Measurements from ENCODE around the gene ZNF716.

ZNF716 gene

DNA sequence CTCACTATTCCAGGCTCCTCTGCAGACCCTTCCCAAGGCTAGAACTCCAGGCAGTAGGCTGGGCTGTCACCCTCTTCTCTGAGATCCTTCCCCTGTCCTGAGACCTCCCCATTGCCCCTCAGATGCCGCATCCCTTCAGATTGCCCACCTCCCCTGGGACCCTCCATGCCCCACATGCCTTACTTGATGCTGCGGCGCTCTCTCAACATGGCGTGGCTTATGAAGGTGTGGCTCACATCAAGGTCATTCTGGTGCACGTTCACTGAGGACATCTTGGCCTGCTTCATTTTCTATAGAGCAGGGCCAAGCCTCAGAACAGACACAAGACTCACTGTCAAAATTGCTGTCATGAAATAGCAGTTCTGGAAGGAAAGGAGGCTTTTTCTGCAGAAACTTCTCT lies 34.7 kb upstream of the ZNF716 start:
- H3K4me1 ChIP-seq (ENCODE audit: control insufficient read depth, insufficient read depth, low read length): no peaks in the 10 kb centered on the region
- no peaks in the 10 kb centered on the region for H3K27me3 ChIP-seq (ENCODE audit: control insufficient read depth, insufficient read depth, low read length)
- H3K27ac ChIP-seq (ENCODE audit: low read depth, low read length): no peak overlapping the region
- no peak overlapping the region for H3K9ac ChIP-seq (ENCODE audit: low read length)
- no peaks in the 10 kb centered on the region for H3K36me3 ChIP-seq (ENCODE audit: control insufficient read depth, insufficient read depth, low read length)
- no peak overlapping the region for H3K4me3 ChIP-seq (ENCODE audit: low read length)

DNA sequence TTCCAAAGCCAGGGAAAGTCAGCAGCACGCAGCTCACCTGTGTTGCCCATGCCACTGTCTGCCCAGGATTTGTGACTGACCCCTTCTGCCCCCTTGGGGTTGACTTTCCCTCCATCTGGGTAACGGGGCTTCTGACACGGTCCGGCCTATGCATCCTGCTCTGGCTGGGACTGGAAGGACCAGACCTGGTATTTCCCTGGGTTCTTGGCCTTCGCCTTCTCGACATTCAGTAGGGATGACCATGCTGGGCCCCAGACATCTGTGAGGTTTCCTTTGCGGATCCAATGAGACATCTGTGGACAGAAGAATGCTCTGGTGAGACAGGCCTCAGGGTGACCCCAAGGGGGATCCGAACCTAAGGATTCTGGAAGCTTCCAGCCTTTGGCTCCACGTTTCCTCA lies 34.2 kb upstream of the ZNF716 start:
- Histone ChIP-seq H3K4me3 (ENCODE audit: low read length) (no peak overlapping the region), H3K27me3 (ENCODE audit: control insufficient read depth, insufficient read depth, low read length) (no peaks in the 10 kb centered on the region), H3K9ac (ENCODE audit: low read length) (no peak overlapping the region), H3K4me1 (ENCODE audit: control insufficient read depth, insufficient read depth, low read length) (no peaks in the 10 kb centered on the region), H3K36me3 (ENCODE audit: control insufficient read depth, insufficient read depth, low read length) (no peaks in the 10 kb centered on the region), H3K27ac (ENCODE audit: low read depth, low read length) (no peak overlapping the region)

DNA sequence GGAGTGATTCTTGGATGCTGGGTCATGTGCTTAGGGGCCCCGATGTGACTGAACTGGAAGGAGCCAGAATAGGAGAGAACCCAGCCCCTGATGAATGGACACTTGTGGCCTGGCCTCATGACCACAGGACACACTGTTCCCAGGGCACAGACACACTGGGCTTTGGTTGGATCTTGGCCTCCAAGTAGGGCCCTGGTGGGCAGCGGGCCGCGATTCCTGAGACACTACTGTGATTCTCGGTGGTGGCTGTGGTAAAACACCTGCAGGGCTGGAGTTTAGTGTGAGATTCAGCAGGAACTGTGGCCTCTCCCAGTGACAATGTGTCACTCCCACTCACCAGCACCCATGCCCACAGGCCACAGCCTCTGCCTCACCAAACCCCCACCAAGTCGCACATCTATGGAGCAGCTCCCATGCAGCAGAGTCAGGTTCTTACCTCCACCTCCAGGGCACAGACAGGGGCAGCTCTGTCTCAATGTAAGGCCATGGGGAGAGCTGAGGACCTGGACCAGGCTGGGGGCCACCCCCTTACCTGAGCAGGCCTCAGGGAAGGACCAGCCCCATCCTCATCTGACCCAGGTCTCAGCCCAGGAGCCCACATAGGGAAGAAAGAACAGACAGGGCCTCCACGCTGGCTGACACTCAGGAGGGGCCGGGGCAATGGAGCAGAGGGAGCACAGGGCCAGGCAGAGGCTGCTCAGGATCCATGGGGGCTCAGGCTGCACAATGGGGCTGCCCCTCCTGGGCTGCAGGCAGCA lies 33.2 kb upstream of the ZNF716 start:
- Histone ChIP-seq H3K4me1 (ENCODE audit: control insufficient read depth, insufficient read depth, low read length) (no peaks in the 10 kb centered on the region), H3K9ac (ENCODE audit: low read length) (no peak overlapping the region), H3K36me3 (ENCODE audit: control insufficient read depth, insufficient read depth, low read length) (no peaks in the 10 kb centered on the region), H3K4me3 (ENCODE audit: low read length) (no peak overlapping the region), H3K27me3 (ENCODE audit: control insufficient read depth, insufficient read depth, low read length) (no peaks in the 10 kb centered on the region), H3K27ac (ENCODE audit: low read depth, low read length) (no peak overlapping the region)

DNA sequence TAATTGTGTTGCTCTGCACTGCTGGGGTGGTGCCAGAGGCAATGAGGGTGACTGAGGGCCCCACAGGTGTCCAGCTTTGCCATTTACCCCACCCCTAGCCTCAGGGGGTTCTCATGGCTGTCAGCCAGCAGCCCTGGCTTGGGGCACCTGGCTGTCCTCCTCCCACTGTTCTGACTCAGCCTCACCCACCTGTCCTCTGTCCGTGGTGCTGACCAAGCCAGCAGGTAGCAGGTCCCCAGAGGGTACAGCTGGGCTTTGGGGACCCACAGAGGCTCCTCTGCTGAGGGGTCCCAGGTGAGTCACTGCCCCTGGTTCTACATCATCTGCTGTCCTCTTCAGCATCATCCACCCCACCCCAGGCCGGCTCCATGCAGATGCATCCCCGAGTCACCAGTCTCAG lies 32.2 kb upstream of the ZNF716 start:
- H3K27me3 ChIP-seq (ENCODE audit: control insufficient read depth, insufficient read depth, low read length): no peaks in the 10 kb centered on the region
- H3K4me1 ChIP-seq (ENCODE audit: control insufficient read depth, insufficient read depth, low read length): no peaks in the 10 kb centered on the region
- H3K36me3 ChIP-seq (ENCODE audit: control insufficient read depth, insufficient read depth, low read length): no peaks in the 10 kb centered on the region
- H3K27ac ChIP-seq (ENCODE audit: low read depth, low read length): no peak overlapping the region
- H3K9ac ChIP-seq (ENCODE audit: low read length): no peak overlapping the region
- no peak overlapping the region for H3K4me3 ChIP-seq (ENCODE audit: low read length)

DNA sequence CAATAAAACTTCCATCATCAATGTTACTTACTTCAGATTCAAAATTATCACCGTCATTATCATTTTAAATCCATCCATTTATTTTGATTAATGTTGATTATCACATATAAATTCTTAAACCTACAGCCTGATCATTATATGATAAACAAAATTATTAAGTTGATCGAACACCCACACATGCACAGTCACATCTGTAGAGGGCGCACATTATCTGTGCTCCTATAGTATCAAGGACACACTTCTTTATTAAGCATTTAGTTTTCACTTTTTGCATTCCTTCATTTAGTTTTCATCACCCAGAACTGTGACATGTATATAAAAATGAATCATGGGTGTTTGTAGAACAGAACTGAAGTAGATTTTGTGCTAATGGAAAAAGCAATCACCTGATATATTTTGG lies 26.2 kb upstream of the ZNF716 start:
- H3K4me3 ChIP-seq (ENCODE audit: low read length): no peak overlapping the region
- H3K27ac ChIP-seq (ENCODE audit: low read depth, low read length): no peak overlapping the region
- H3K4me1 ChIP-seq (ENCODE audit: control insufficient read depth, insufficient read depth, low read length): no peaks in the 10 kb centered on the region
- H3K27me3 ChIP-seq (ENCODE audit: control insufficient read depth, insufficient read depth, low read length): no peaks in the 10 kb centered on the region
- no peak overlapping the region for H3K9ac ChIP-seq (ENCODE audit: low read length)
- no peaks in the 10 kb centered on the region for H3K36me3 ChIP-seq (ENCODE audit: control insufficient read depth, insufficient read depth, low read length)

DNA sequence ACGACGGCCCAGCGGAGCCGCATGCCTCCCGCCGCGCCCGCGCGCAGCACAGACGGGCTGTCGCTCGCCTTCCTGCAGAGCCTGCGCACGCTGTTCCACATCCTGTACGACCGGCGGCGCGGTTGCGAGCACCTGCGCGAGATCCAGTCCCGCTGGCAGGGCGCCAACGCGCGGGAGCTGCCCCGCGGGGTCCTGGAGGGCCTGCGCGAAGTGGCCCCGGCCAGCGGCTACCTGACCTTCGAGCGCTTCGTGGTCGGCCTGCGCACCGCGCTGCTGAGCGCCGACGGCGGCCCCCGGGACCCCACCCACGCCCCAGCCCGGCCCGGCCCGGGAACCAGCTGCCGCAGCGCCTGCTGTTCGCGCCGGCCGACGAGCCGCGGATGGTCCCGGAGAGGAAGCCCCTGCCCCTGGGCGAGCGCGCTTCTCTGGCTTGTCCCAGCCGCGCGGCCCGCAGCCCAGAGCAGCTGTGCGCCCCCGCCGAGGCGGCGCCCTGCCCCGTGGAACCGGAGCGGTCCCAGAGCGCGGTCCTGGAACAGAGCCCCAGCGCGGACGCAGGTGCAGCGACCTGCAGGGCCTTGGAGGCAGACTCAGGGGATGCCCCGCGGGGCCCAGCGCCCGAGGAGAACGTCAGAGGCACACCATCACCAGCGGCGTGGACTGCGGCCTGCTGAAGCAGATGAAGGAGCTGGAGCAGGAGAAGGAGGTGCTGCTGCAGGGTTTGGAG lies 25.3 kb upstream of the ZNF716 start:
- H3K27ac ChIP-seq (ENCODE audit: low read depth, low read length): no peak overlapping the region
- no peak overlapping the region for H3K9ac ChIP-seq (ENCODE audit: low read length)
- H3K4me3 ChIP-seq (ENCODE audit: low read length): no peak overlapping the region
- no peaks in the 10 kb centered on the region for H3K36me3 ChIP-seq (ENCODE audit: control insufficient read depth, insufficient read depth, low read length)
- no peaks in the 10 kb centered on the region for H3K27me3 ChIP-seq (ENCODE audit: control insufficient read depth, insufficient read depth, low read length)
- H3K4me1 ChIP-seq (ENCODE audit: control insufficient read depth, insufficient read depth, low read length): no peaks in the 10 kb centered on the region

DNA sequence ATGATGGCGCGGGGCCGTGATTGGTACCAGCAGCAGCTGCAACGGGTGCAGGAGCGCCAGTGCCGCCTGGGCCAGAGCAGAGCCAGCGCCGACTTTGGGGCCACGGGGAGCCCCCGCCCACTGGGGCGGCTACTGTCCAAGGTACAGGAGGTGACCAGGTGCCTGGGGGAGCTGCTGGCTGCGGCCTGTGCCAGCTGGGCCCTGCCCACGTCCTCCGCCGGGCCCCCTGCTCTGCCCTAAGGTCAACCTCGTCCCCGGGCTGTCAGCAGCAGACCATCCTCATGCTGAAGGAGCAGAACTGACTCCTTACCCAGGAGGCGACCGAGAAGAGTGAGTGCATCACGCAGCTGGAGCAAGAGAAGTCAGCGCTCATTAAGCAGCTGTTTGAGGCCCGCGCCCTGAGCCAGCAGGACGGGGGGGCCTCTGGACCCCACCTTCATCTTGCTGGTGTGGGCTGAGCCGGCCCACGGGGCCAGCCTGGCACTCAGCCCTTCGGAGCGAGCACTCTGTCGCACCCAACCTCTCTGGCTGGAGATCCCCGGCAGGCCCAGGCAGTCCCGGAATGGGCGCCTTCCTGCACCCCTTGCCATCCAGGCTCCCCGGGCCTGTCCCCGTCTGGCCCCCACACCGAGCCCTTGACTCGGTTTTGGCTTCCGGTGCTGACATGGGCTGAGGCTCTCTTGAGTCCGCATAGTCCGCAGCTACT lies 24.6 kb upstream of the ZNF716 start:
- Histone ChIP-seq H3K4me1 (ENCODE audit: control insufficient read depth, insufficient read depth, low read length) (no peaks in the 10 kb centered on the region), H3K4me3 (ENCODE audit: low read length) (no peak overlapping the region), H3K27me3 (ENCODE audit: control insufficient read depth, insufficient read depth, low read length) (no peaks in the 10 kb centered on the region), H3K9ac (ENCODE audit: low read length) (no peak overlapping the region), H3K36me3 (ENCODE audit: control insufficient read depth, insufficient read depth, low read length) (no peaks in the 10 kb centered on the region), H3K27ac (ENCODE audit: low read depth, low read length) (no peak overlapping the region)

DNA sequence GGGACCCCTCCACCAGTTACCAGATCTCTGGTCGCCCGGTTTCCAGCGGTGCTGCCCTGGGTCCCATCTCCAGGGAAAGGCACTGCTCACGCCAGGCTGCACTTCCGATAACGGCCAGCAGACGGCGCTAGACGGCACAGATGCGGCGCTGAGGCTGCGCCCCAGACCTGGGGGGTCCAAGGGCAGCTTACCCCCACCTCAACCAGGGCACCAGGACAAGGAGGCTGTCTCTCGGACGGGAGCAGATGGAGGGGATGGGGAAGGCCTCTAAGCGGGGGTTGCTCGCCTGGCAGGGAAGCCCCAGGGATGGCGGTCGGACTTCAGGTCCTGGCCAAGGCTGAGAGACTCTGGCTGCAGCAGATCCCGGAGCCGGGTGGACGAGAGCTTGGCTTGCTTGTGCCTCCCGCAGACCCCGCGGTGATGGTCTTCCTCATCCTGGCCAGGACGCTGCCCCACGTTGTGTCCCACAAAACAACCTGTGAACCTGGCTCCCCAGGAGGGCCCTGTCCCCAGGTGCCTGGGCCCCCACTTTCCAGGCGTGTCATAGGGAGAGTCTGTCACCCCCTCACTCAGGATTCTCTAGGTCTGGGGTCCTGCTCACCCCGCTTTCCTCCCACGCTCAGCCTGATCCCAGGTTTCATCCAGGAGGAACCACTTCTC lies 23.9 kb upstream of the ZNF716 start:
- Histone ChIP-seq H3K9ac (ENCODE audit: low read length) (no peak overlapping the region), H3K4me3 (ENCODE audit: low read length) (no peak overlapping the region), H3K36me3 (ENCODE audit: control insufficient read depth, insufficient read depth, low read length) (no peaks in the 10 kb centered on the region), H3K4me1 (ENCODE audit: control insufficient read depth, insufficient read depth, low read length) (no peaks in the 10 kb centered on the region), H3K27me3 (ENCODE audit: control insufficient read depth, insufficient read depth, low read length) (no peaks in the 10 kb centered on the region), H3K27ac (ENCODE audit: low read depth, low read length) (no peak overlapping the region)

DNA sequence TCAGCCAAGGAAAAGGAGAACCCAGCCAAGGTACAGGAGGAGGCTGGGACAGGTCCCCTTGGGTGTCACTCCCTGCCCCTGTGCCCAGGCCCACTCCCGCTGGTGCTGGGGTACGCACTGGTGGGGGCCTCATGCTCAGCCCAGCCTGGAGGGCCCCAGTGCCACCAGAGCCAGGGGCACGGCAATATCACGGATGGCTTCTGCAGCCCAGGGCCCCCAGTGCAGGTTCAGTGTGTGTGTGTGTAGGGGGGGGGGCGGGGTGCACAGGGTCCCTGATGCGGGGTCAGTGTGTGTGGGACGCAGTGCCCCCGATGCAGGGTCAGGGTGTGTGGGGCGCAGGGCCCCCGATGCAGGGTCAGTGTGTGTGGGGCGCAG lies 23.4 kb upstream of the ZNF716 start:
- Histone ChIP-seq H3K9ac (ENCODE audit: low read length) (no peak overlapping the region), H3K27ac (ENCODE audit: low read depth, low read length) (no peak overlapping the region), H3K4me3 (ENCODE audit: low read length) (no peak overlapping the region), H3K4me1 (ENCODE audit: control insufficient read depth, insufficient read depth, low read length) (no peaks in the 10 kb centered on the region), H3K27me3 (ENCODE audit: control insufficient read depth, insufficient read depth, low read length) (no peaks in the 10 kb centered on the region), H3K36me3 (ENCODE audit: control insufficient read depth, insufficient read depth, low read length) (no peaks in the 10 kb centered on the region)

DNA sequence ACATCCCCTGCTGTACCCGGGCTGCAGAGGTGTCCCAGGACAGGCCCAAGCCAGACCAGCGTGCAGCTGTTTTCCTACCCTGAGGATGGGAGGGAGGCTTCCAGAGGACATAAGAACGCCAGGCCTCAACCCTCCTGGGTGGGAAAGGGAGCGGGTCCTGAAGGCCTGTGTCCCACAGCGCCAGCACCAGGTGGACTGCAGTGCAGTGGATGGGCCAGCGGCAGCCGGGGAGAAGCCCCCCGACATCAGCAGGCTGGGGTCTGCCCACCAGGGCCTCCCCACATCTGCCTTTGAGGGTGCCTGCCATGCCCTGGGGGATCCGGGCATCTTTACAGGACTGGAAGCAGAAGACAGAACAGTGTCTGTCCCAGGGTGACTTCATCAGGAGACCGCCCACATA lies 22.8 kb upstream of the ZNF716 start:
- Histone ChIP-seq H3K27me3 (ENCODE audit: control insufficient read depth, insufficient read depth, low read length) (no peaks in the 10 kb centered on the region), H3K27ac (ENCODE audit: low read depth, low read length) (no peak overlapping the region), H3K36me3 (ENCODE audit: control insufficient read depth, insufficient read depth, low read length) (no peaks in the 10 kb centered on the region), H3K9ac (ENCODE audit: low read length) (no peak overlapping the region), H3K4me3 (ENCODE audit: low read length) (no peak overlapping the region), H3K4me1 (ENCODE audit: control insufficient read depth, insufficient read depth, low read length) (no peaks in the 10 kb centered on the region)

DNA sequence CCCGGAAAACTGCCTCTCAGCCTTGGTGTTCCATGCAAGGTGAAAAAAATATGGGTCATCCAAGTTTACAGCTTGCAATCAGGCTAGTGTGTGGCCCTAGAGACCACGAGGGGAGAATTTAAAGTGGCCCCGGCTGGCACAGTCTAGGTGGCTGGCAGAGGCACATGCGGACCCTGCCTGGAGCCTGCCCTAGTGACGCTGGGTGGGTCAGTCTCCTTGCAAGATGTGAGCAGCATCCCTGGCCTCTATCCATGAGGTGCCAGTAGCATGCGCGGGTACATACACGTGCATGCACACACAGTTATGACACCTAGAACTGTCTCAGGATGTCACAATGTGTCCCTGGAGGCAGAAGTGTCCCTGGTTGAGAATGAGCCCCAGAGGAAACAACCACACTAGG lies 22.4 kb upstream of the ZNF716 start:
- no peak overlapping the region for H3K4me3 ChIP-seq (ENCODE audit: low read length)
- H3K36me3 ChIP-seq (ENCODE audit: control insufficient read depth, insufficient read depth, low read length): no peaks in the 10 kb centered on the region
- H3K27ac ChIP-seq (ENCODE audit: low read depth, low read length): no peak overlapping the region
- no peaks in the 10 kb centered on the region for H3K27me3 ChIP-seq (ENCODE audit: control insufficient read depth, insufficient read depth, low read length)
- no peaks in the 10 kb centered on the region for H3K4me1 ChIP-seq (ENCODE audit: control insufficient read depth, insufficient read depth, low read length)
- no peak overlapping the region for H3K9ac ChIP-seq (ENCODE audit: low read length)

DNA sequence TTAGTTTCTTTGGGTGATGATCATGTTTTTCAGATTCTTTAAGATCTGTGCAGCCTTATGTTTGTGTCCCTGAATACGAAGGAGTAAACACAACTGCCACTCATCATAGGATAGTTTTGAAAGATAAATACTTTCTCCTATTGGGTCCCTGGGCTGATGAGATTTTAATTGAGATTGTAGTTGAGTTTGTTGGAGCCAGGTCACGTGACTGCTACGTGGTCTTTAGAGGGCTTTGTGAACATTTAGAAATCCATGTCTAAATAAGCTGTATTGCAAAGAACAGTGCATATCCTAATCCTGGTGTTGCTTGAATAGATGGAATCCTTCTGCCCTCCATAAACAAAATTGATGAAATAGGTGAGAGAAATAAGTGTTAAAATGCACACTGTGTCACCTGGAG lies 17.4 kb upstream of the ZNF716 start:
- Histone ChIP-seq H3K27ac (ENCODE audit: low read depth, low read length) (no peak overlapping the region), H3K4me1 (ENCODE audit: control insufficient read depth, insufficient read depth, low read length) (no peaks in the 10 kb centered on the region), H3K9ac (ENCODE audit: low read length) (no peak overlapping the region), H3K36me3 (ENCODE audit: control insufficient read depth, insufficient read depth, low read length) (no peaks in the 10 kb centered on the region), H3K27me3 (ENCODE audit: control insufficient read depth, insufficient read depth, low read length) (no peaks in the 10 kb centered on the region), H3K4me3 (ENCODE audit: low read length) (no peak overlapping the region)

Data from rectal smooth muscle tissue (tissue), 1 donor.